ENCODE measurements around the gene MAD2L2. TPM values are rescaled to one million over a fixed set of nuclear protein-coding genes. Genes with fewer than 3 reads are reported as not detected.

MAD2L2 gene
- 45.4 to 53.3 TPM (median 51.3 TPM) in 5 replicates for total RNA-seq (2022; extraction: Qiagen RNA extraction; ENCODE audit: low read depth)

DNA sequence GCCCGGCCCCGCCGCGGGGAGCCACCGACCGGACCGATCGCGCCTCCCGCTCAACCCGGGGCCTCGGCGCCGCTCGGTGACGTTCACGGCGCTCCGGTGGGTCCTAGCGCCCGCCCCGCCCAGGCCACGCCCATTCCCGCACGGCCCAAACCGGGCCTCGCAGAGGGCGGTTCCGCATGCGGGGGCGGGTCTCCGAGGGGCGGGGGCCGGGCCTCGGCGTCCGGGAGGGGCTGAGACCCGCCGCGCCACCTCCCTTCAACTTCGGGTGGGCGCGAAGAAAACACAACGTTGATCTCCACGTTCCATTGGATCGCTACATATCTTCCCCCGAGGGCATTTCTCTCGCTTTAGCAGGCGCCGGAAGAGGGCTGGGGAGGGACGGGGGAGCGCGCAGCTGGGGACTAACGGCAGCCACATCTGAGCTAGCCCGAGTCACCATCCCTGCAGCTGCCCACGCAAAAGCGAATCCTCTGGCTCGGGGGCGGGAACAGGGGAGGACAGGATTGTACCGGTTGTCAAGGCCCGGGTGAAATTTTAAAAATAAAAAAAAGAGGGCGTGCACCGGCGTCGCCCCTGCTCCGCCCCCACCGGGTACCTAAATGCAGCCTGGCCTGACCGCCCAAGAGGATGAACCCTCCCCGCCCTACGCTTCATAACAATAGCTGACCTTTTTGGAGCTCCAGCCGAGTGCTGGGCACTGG, at the start of gene MAD2L2:
MAD2L2 (minus strand) TSS at position 78 of the 701 bp plus-strand sequence. CDS start 547 bp downstream, outside the sequence.

DNA sequence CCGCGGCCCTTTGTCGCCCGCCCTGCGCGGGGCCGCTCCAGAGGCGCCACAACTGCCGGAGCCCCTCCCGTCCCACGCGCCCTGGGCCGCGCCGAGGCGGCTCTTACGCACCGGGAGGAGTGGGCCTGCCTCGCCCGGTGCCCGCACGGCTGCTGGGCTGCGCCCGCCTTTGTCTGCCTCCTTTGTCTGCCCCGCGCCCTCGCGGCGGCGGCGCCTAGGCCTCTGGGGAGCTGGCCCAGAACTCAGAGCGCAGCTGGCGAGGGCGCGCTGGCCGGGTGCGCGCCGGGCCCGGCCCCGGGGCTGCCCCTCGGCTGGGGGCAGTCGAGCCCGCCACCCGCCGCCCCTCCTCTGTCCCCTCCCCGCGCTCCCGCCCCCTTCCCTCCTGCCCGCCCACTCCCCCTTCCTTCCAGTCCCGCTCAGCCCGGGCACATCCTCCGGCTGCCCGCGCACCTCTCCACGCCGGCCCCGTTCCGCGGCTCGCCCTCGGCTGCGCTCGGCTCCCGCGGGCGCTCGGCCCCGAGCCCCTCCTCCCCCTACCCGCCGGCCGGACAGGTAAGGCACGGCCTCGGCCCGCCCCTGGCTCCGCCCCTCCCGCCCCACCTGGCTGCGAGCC, 10.5 kb upstream of the MAD2L2 start, which contains the start of gene DRAXIN:
DRAXIN (plus strand) TSS at position 409 of the 613 bp plus-strand sequence. CDS start 14,549 bp downstream, outside the sequence.

DNA sequence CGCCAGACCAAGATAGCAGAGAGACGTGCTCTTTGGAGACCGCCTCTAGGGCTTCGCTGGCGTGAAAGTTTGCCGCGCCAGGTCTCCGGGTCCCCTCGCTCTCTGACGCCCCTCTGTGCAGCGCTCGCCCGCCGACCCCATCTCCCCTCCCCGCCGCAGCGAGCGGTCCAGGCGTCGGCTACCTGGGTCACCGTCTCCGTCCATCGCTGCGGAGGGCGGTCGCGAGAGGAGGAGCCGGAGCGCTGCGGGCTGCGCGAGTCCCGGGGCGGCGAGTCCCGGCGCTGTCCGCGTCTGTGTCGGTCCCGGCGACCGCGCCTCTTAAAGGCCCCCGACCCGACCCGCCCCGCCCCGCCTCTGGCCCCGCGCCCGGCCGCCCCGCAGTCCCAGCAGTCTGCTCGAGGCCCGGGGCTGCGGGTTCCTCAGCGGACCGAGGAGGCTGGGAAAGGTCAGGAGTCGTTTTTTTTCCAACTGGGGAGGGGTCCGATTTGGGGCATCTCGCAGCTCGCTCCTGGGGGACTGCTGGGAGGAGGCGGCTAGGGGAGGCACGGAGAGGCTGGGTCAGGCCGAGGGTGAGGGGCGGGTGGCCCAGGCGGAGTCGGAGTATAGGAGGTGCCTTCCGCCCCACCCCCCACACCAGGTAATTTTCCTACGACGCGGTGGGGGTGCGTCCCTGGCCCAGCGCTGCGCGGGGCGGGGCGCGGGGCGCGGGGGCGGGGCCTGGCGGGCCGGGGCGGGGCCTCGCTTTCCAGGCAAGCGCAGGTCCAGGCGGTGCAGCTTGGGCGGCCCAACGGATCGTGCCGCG, 26.6 kb downstream of the MAD2L2 start, which contains the start of the genes FBXO2 and FBXO44:
FBXO2 (minus strand) TSS at position 293 of the 802 bp plus-strand sequence; CDS start at position 204, 89 bp downstream.
FBXO44 (plus strand) TSS at position 741 of the 802 bp plus-strand sequence. CDS start 959 bp downstream, outside the sequence.

Other genes with a start within 250 kb of the MAD2L2 start
- 0.13 to 0.41 TPM (median 0.20 TPM) in 5 replicates for gene DISP3, start 202.0 kb downstream of the MAD2L2 start, total RNA-seq (2022; extraction: Qiagen RNA extraction; ENCODE audit: low read depth)
- 6.3 to 9.6 TPM (median 9.2 TPM) in 5 replicates for gene FBXO2, start 26.7 kb downstream of the MAD2L2 start, total RNA-seq (2022; extraction: Qiagen RNA extraction; ENCODE audit: low read depth)
- 12.8 to 16.8 TPM (median 15.9 TPM) in 5 replicates for gene FBXO44, start 26.3 kb downstream of the MAD2L2 start, total RNA-seq (2022; extraction: Qiagen RNA extraction; ENCODE audit: low read depth)
- gene FBXO6, start 16.9 kb downstream of the MAD2L2 start, total RNA-seq (2022; extraction: Qiagen RNA extraction; ENCODE audit: low read depth): 5.9 to 9.4 TPM (median 8.5 TPM) in 5 replicates
- 0.03 to 0.14 TPM (median 0.07 TPM) in 5 replicates for gene DRAXIN, start 10.6 kb upstream of the MAD2L2 start, total RNA-seq (2022; extraction: Qiagen RNA extraction; ENCODE audit: low read depth)
- 77.2 to 116 TPM (median 99.3 TPM) in 5 replicates for gene AGTRAP, start 55.0 kb upstream of the MAD2L2 start, total RNA-seq (2022; extraction: Qiagen RNA extraction; ENCODE audit: low read depth)
- not detected in 5 replicates for gene C1orf167, start 81.0 kb upstream of the MAD2L2 start, total RNA-seq (2022; extraction: Qiagen RNA extraction; ENCODE audit: low read depth)
- gene MTHFR, start 124.8 kb upstream of the MAD2L2 start, total RNA-seq (2022; extraction: Qiagen RNA extraction; ENCODE audit: low read depth): 3.9 to 4.9 TPM (median 4.0 TPM) in 5 replicates
- gene CLCN6, start 125.0 kb upstream of the MAD2L2 start, total RNA-seq (2022; extraction: Qiagen RNA extraction; ENCODE audit: low read depth): 4.7 to 6.7 TPM (median 5.3 TPM) in 5 replicates
- gene NPPA, start 166.6 kb upstream of the MAD2L2 start, total RNA-seq (2022; extraction: Qiagen RNA extraction; ENCODE audit: low read depth): not detected in 5 replicates
- 0.24 TPM in 1 of 5 replicates, not detected in the others for gene NPPB, start 177.8 kb upstream of the MAD2L2 start, total RNA-seq (2022; extraction: Qiagen RNA extraction; ENCODE audit: low read depth)
- gene KIAA2013, start 245.3 kb upstream of the MAD2L2 start, total RNA-seq (2022; extraction: Qiagen RNA extraction; ENCODE audit: low read depth): 30.1 to 47.4 TPM (median 45.3 TPM) in 5 replicates

Data from A549 treated with GW870086 at 1 μM for 4 hours (cell line).